GM12892 (cell line): ENCODE results near the gene FSHR.

Experiments used
- POLR2A ChIP-seq: IDR thresholded peaks from 2 replicates; pipeline ENCODE4 v1.6.1; 2011; ENCODE audit warnings: low read depth, low read length, control low read depth
- POLR2AphosphoS5 ChIP-seq: IDR thresholded peaks from 2 replicates; pipeline ENCODE4 v1.6.1; 2011; ENCODE audit warnings: low read depth, low read length, control low read depth

- no peak for TF ChIP-seq POLR2AphosphoS5
- TF ChIP-seq POLR2A, result no peak
These were observed 216.1 kb downstream of the FSHR start for GRCh38 chr2:48938231-48938630.
